PC-9 (cell line): ENCODE measurements around the gene OSCAR. TPM values are rescaled to one million over a fixed set of nuclear protein-coding genes. Genes with fewer than 3 reads are reported as not detected.

Experiments
- BruUV-seq: library from RNA; stranded (reverse); fragments of 400-500 nt; replicated peaks from 2 replicates; lab custom pipeline; 2021; lab: Mats Ljungman, UMichigan
- CTCF ChIA-PET: fragments of 300-600 bp; sonication (Branson Sonifier 250); formaldehyde crosslinking; loops from one replicate; lab custom pipeline; 2022; ENCODE audit warnings: antibody characterized with exemption; lab: Charles Lee
- POLR2A ChIA-PET: fragments of 300-600 bp; sonication (Branson Sonifier 250); formaldehyde crosslinking; loops from one replicate; lab custom pipeline; 2022; ENCODE audit warnings: antibody characterized with exemption; ENCODE audit not compliant: unreplicated experiment; lab: Charles Lee
- DNase-seq, 2 experiments: peaks; one replicate each; pipeline versions ENCODE4 v3.0.0 to v3.0.0-alpha.2; 2015 to 2022; ENCODE audit warnings: mixed read lengths in 1 of 2
- H2AFZ ChIP-seq: fragments of 200-600 bp; sonication (generic); 2 replicates; pipeline ENCODE4 v1.8.1; 2017; ENCODE audit warnings: antibody characterized with exemption
- H3F3A ChIP-seq: fragments of 200-600 bp; sonication (generic); 2 replicates; pipeline ENCODE4 v1.8.1; 2017; ENCODE audit warnings: antibody characterized with exemption, mild to moderate bottlenecking, low read depth; ENCODE audit not compliant: insufficient read depth
- H3K27ac ChIP-seq: fragments of 200-600 bp; sonication (generic); 2 replicates; pipeline ENCODE4 v1.6.1; 2016; ENCODE audit warnings: mixed run types
- H3K27me3 ChIP-seq: fragments of 200-600 bp; sonication (generic); 2 replicates; pipeline ENCODE4 v1.6.1; 2016; ENCODE audit warnings: low read depth, mixed run types; ENCODE audit not compliant: insufficient read depth
- H3K36me3 ChIP-seq: fragments of 200-600 bp; sonication (generic); 2 replicates; pipeline ENCODE4 v1.6.1; 2016; ENCODE audit warnings: low read depth, mixed run types
- H3K4me1 ChIP-seq: fragments of 200-600 bp; sonication (generic); replicated peaks from 2 replicates; pipeline ENCODE4 v1.6.1; 2016; ENCODE audit warnings: mixed run types; ENCODE audit not compliant: insufficient read depth
- H3K4me2 ChIP-seq: fragments of 200-600 bp; sonication (generic); 2 replicates; pipeline ENCODE4 v1.6.1; 2017; ENCODE audit warnings: mixed run types
- H3K4me3 ChIP-seq: fragments of 200-600 bp; sonication (generic); 2 replicates; pipeline ENCODE4 v1.6.1; 2016; ENCODE audit warnings: mixed run types
- H3K79me2 ChIP-seq: fragments of 200-600 bp; sonication (generic); 2 replicates; pipeline ENCODE4 v1.6.1; 2017; ENCODE audit warnings: low read depth, mixed run types
- H3K9me2 ChIP-seq: fragments of 200-600 bp; sonication (generic); 2 replicates; pipeline ENCODE4 v1.8.1; 2017; ENCODE audit warnings: mild to moderate bottlenecking; ENCODE audit not compliant: insufficient read depth
- H3K9me3 ChIP-seq: fragments of 200-600 bp; sonication (generic); 2 replicates; pipeline ENCODE4 v1.8.1; 2016; ENCODE audit warnings: low read depth; ENCODE audit not compliant: insufficient read depth
- H4K20me1 ChIP-seq: fragments of 200-600 bp; sonication (generic); 2 replicates; pipeline ENCODE4 v1.8.1; 2017; ENCODE audit not compliant: insufficient read depth
- CTCF ChIP-seq: fragments of 200-600 bp; sonication (generic); conservative IDR thresholded peaks from 2 replicates; pipeline ENCODE4 v1.6.1; 2017; ENCODE audit warnings: mixed run types, antibody characterized with exemption, mild to moderate bottlenecking, moderate library complexity
- EZH2 ChIP-seq: fragments of 200-600 bp; sonication (generic); IDR thresholded peaks from 2 replicates; pipeline ENCODE4 v1.8.0; 2017; ENCODE audit warnings: antibody characterized with exemption, low read depth
- intact Hi-C: fragments of 100-400 bp; cut with micrococcal nuclease; formaldehyde crosslinking; loops from one replicate; pipeline ENCODE4 v1.10.0; 2022; ENCODE audit not compliant: unreplicated experiment
- total RNA-seq: library from RNA; stranded (reverse); gene quantifications from 2 replicates; pipeline ENCODE4 v1.2.3, GENCODE V29; 2021

Gene OSCAR
- total RNA-seq, 1 experiment from 2014 or later, result 0.87 TPM

- H3K4me2 ChIP-seq, result no peak overlapping the region
- no peaks in the 10 kb centered on the region for H3K79me2 ChIP-seq
- POLR2A ChIA-PET, result no interaction called here
- no peak for DNase-seq
- no peak for TF ChIP-seq CTCF
- TF ChIP-seq EZH2, result no peak
- no TSS peak for BruUV-seq
- no peak overlapping the region for H3K4me3 ChIP-seq
- H3K27ac ChIP-seq, result no peak overlapping the region
- H3F3A ChIP-seq, result no peaks in the 10 kb centered on the region
- no peaks in the 10 kb centered on the region for H3K9me3 ChIP-seq
- intact Hi-C loops, result no loop called here
- no peak overlapping the region for H2AFZ ChIP-seq
- no peaks in the 10 kb centered on the region for H3K4me1 ChIP-seq
- no peaks in the 10 kb centered on the region for H3K9me2 ChIP-seq
- H4K20me1 ChIP-seq, result no peaks in the 10 kb centered on the region
- no peaks in the 10 kb centered on the region for H3K36me3 ChIP-seq
- CTCF ChIA-PET, result no interaction called here
- H3K27me3 ChIP-seq, result peaks cover 9% of the 10 kb centered on the region; the same call in 1 of the 2 replicates
These were observed 26.8 kb downstream of the OSCAR start for GRCh38 chr19:54073829-54074228.

- no peak overlapping the region for H3K27ac ChIP-seq
- intact Hi-C loops, result no loop called here
- no TSS peak for BruUV-seq
- H3K9me2 ChIP-seq, result no peaks in the 10 kb centered on the region
- H3K4me3 ChIP-seq, result no peak overlapping the region
- no peaks in the 10 kb centered on the region for H4K20me1 ChIP-seq
- H3K36me3 ChIP-seq, result no peaks in the 10 kb centered on the region
- peaks cover 27% of the 10 kb centered on the region for H3K27me3 ChIP-seq
- H3K9me3 ChIP-seq, result no peaks in the 10 kb centered on the region
- ChIA-PET POLR2A (no interaction called here), CTCF (no interaction called here)
- no peaks in the 10 kb centered on the region for H3F3A ChIP-seq
- no peak for DNase-seq
- H3K4me1 ChIP-seq, result no peaks in the 10 kb centered on the region
- H3K79me2 ChIP-seq, result no peaks in the 10 kb centered on the region
- no peak overlapping the region for H3K4me2 ChIP-seq
- TF ChIP-seq CTCF, result no peak
- TF ChIP-seq EZH2, result no peak
- no peak overlapping the region for H2AFZ ChIP-seq
These were observed 31.1 kb downstream of the OSCAR start for GRCh38 chr19:54069470-54069869.

GRCh38 chr19:54063350-54064116, 37.1 kb downstream of the OSCAR start, which contains the start of gene VSTM1:
TSS of gene VSTM1 (minus strand) at chr19:54063897. CDS start at chr19:54063777, 120 bp downstream.
- no peaks in the 10 kb centered on the region for H3K9me2 ChIP-seq
- no peaks in the 10 kb centered on the region for H3K79me2 ChIP-seq
- no peak within 1 kb of the TSS for H3K4me2 ChIP-seq
- H4K20me1 ChIP-seq, result no peaks in the 10 kb centered on the region
- H3K27ac ChIP-seq, result no peak within 1 kb of the TSS
- intact Hi-C loops, result no loop called here
- H3F3A ChIP-seq, result no peaks in the 10 kb centered on the region
- CTCF ChIA-PET, result no interaction called here
- DNase-seq, result no peak
- no TSS peak for BruUV-seq
- no peaks in the 10 kb centered on the region for H3K9me3 ChIP-seq
- no peak within 1 kb of the TSS for H2AFZ ChIP-seq
- no peak within 1 kb of the TSS for H3K4me3 ChIP-seq
- H3K36me3 ChIP-seq, result no peaks in the 10 kb centered on the region
- TF ChIP-seq EZH2 (no peak), CTCF (no peak)
- POLR2A ChIA-PET, result no interaction called here
- H3K4me1 ChIP-seq, result no peaks in the 10 kb centered on the region
- H3K27me3 ChIP-seq, result peaks cover 32% of the 10 kb centered on the region
